ENCODE results near the gene DEXI. TPM values are rescaled to one million over a fixed set of nuclear protein-coding genes. Genes with fewer than 3 reads are reported as not detected.
A peak's percentile ranks its signal among the peaks of the same experiment; 100 is the strongest.

Gene DEXI
- total RNA-seq, 1 experiment from 2014 or later = 43.2 TPM

DNA sequence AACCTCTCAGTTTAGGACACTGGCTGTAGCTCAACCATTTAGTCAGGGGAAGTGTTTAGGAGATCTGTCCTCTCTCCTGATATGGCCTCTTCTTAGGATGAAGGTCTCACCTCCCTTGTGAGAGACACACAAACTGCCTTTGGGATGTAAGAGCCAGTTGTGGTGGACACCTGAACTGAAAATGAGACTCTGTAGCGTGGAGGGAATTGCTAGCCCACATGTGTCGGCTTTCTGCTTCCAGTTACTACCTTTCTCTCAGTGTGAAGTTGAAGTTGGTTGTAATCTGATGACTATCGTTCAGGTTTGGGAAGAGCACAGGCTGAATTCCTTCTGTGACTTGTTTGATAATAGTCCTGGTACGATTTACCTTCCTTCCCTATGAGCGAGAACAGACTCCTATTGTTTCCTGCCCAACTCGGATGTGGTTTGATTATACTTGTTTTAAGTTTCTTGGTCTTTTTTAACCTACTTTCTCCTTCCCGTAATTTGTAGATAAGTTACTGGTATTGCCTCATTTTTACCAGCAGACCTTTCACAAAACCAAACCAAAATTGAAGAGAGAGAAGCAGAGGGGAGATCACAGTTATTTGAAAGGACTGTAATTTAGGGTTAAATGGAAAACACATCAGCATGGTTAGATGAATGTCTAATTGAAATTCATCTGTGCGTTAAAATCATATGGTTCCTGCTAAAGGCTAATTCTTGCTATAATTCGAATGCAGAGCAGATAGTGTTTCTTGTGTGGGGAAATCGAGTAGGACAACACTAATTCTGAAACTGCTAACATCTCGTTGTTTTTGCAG, 45.3 kb upstream of the DEXI start:
- peaks cover 20% of the 10 kb centered on the region for H3K4me1 ChIP-seq (ENCODE audit: insufficient read depth, low read length)
- H3K9me3 ChIP-seq (ENCODE audit: low read length) = no peaks in the 10 kb centered on the region
- H3K4me3 ChIP-seq (ENCODE audit: low read length) = no peak overlapping the region
- TF ChIP-seq EZH2phosphoT487 (IDR thresholded peaks at IDR 0.05; ENCODE audit: borderline replicate concordance, low read length) = no peak
- no peak overlapping the region for H3K4me2 ChIP-seq (ENCODE audit: low read length)
- ChIA-PET POLR2A (ENCODE audit: unreplicated experiment) (no interaction called here), CTCF (no interaction called here)
- BruUV-seq (replicated peaks) = no TSS peak
- H3K9me2 ChIP-seq (replicated peaks; ENCODE audit: low read length) = no peaks in the 10 kb centered on the region
- no peaks in the 10 kb centered on the region for H3K27me3 ChIP-seq (ENCODE audit: low read length)
- DNase-seq (no peak), ATAC-seq (no peak)
- intact Hi-C loops (cut with micrococcal nuclease) = no loop called here
- H3K9ac ChIP-seq (ENCODE audit: low read length) = no peak overlapping the region
- 0 out of 2 replicates have a peak, but pooled peaks cover 3% of the 10 kb centered on the region for H3K36me3 ChIP-seq (ENCODE audit: low read depth, low read length)
- H2AFZ ChIP-seq (ENCODE audit: low read length) = no peak overlapping the region
- peaks cover 7% of the 10 kb centered on the region for H3F3A ChIP-seq (ENCODE audit: low read length, unreplicated experiment)
- no peaks in the 10 kb centered on the region for H4K20me1 ChIP-seq (ENCODE audit: low read length)
- no peaks in the 10 kb centered on the region for H3K79me2 ChIP-seq (ENCODE audit: low read length)
- H3K27ac ChIP-seq (ENCODE audit: low read length) = no peak overlapping the region

DNA sequence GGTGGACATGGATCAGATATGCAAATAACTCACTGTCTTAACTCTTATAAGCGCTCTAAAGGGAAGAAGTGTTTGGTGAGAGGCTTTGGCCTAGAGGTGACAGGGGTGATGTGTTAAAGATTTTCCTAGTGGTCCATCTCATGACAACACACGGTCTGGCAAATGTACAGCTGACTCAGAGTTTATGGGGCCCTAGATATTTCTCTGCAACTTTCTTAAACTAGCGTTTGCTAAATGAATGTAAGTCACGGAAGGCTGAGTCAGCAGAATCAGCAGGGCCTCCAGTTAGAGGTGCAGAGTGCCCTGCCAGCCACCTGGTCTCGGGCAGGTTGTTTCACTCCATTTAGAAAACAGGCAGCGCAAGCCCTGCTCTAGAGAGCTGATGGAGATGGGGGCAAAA, 42.2 kb upstream of the DEXI start:
- Histone ChIP-seq H3K9me2 (replicated peaks; ENCODE audit: low read length) (no peaks in the 10 kb centered on the region), H3K9ac (ENCODE audit: low read length) (no peak overlapping the region), H2AFZ (ENCODE audit: low read length) (no peak overlapping the region), H3K4me3 (ENCODE audit: low read length) (no peak overlapping the region), H3K27me3 (ENCODE audit: low read length) (no peaks in the 10 kb centered on the region), H3K36me3 (ENCODE audit: low read depth, low read length) (0 out of 2 replicates have a peak, but pooled peaks cover 3% of the 10 kb centered on the region), H3K9me3 (ENCODE audit: low read length) (no peaks in the 10 kb centered on the region), H3K79me2 (ENCODE audit: low read length) (no peaks in the 10 kb centered on the region), H4K20me1 (ENCODE audit: low read length) (no peaks in the 10 kb centered on the region), H3F3A (ENCODE audit: low read length, unreplicated experiment) (no peaks in the 10 kb centered on the region), H3K4me2 (ENCODE audit: low read length) (no peak overlapping the region), H3K4me1 (ENCODE audit: insufficient read depth, low read length) (no peaks in the 10 kb centered on the region), H3K27ac (ENCODE audit: low read length) (no peak overlapping the region)
- TF ChIP-seq EZH2 (IDR thresholded peaks at IDR 0.05; ENCODE audit: low read length, unreplicated experiment) = no peak
- TF ChIP-seq EZH2phosphoT487 (IDR thresholded peaks at IDR 0.05; ENCODE audit: borderline replicate concordance, low read length) = no peak
- TF ChIP-seq, protein P1, sequence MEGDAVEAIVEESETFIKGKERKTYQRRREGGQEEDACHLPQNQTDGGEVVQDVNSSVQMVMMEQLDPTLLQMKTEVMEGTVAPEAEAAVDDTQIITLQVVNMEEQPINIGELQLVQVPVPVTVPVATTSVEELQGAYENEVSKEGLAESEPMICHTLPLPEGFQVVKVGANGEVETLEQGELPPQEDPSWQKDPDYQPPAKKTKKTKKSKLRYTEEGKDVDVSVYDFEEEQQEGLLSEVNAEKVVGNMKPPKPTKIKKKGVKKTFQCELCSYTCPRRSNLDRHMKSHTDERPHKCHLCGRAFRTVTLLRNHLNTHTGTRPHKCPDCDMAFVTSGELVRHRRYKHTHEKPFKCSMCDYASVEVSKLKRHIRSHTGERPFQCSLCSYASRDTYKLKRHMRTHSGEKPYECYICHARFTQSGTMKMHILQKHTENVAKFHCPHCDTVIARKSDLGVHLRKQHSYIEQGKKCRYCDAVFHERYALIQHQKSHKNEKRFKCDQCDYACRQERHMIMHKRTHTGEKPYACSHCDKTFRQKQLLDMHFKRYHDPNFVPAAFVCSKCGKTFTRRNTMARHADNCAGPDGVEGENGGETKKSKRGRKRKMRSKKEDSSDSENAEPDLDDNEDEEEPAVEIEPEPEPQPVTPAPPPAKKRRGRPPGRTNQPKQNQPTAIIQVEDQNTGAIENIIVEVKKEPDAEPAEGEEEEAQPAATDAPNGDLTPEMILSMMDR (conservative IDR thresholded peaks at IDR 0.05; ENCODE audit: low read depth, low read length) = no peak
- no TSS peak for BruUV-seq (replicated peaks)
- DNase-seq = peak; percentile 33
- ChIA-PET CTCF (no interaction called here), POLR2A (ENCODE audit: unreplicated experiment) (no interaction called here)
- ATAC-seq = peak; percentile 38
- intact Hi-C loops (cut with micrococcal nuclease) = no loop called here

DNA sequence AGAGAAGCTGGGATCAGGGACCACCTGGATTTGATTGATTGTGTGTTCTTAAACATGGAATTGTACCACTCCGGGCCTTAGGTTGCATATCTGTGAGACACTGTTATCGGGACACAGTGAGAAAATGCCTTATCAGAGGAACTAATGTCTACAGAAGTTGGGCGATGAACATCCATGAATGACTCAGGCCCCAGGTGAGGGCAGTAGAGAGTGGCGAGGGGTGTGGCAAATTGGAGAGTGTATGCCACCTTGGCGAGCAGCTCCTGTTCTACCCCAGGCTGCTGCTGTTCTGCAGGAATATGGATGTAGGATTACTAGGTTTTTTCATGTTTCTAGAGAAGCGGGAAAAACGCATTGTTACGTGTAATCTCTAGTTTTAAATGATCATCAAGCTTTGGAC, 40.9 kb upstream of the DEXI start:
- H3K4me1 ChIP-seq (ENCODE audit: insufficient read depth, low read length) = no peaks in the 10 kb centered on the region
- no peaks in the 10 kb centered on the region for H4K20me1 ChIP-seq (ENCODE audit: low read length)
- no peak for TF ChIP-seq EZH2phosphoT487 (IDR thresholded peaks at IDR 0.05; ENCODE audit: borderline replicate concordance, low read length)
- TF ChIP-seq EZH2 (IDR thresholded peaks at IDR 0.05; ENCODE audit: low read length, unreplicated experiment) = no peak
- TF ChIP-seq, protein P1 (conservative IDR thresholded peaks at IDR 0.05; ENCODE audit: low read depth, low read length) = 0 out of 2 replicates have a peak, but pooled peaks have one; percentile 37
- no peak for DNase-seq
- no peaks in the 10 kb centered on the region for H3K79me2 ChIP-seq (ENCODE audit: low read length)
- no peak overlapping the region for H3K4me3 ChIP-seq (ENCODE audit: low read length)
- POLR2A ChIA-PET (ENCODE audit: unreplicated experiment) = no interaction called here
- no peaks in the 10 kb centered on the region for H3F3A ChIP-seq (ENCODE audit: low read length, unreplicated experiment)
- 0 out of 2 replicates have a peak, but pooled peaks cover 3% of the 10 kb centered on the region for H3K36me3 ChIP-seq (ENCODE audit: low read depth, low read length)
- H3K27me3 ChIP-seq (ENCODE audit: low read length) = no peaks in the 10 kb centered on the region
- no TSS peak for BruUV-seq (replicated peaks)
- H3K9me2 ChIP-seq (replicated peaks; ENCODE audit: low read length) = no peaks in the 10 kb centered on the region
- H3K9ac ChIP-seq (ENCODE audit: low read length) = no peak overlapping the region
- no peak overlapping the region for H3K27ac ChIP-seq (ENCODE audit: low read length)
- no peaks in the 10 kb centered on the region for H3K9me3 ChIP-seq (ENCODE audit: low read length)
- CTCF ChIA-PET = no interaction called here
- H3K4me2 ChIP-seq (ENCODE audit: low read length) = no peak overlapping the region
- ATAC-seq = no peak
- intact Hi-C loops (cut with micrococcal nuclease) = no loop called here
- no peak overlapping the region for H2AFZ ChIP-seq (ENCODE audit: low read length)

Measured in PC-3 (cell line).